Fibroblast of lung (primary cell): ENCODE data around the gene ERCC2.

Experiments used
- EZH2 ChIP-seq: IDR thresholded peaks from 2 replicates; pipeline ENCODE4 v1.5.1; 2012; ENCODE audit warnings: low read length, control low read depth, mild to moderate bottlenecking; ENCODE audit errors: missing control alignments
- TF ChIP-seq, protein P1 (sequence below), 2 donors: IDR thresholded peaks in 1 of 2; conservative IDR thresholded peaks in 1 of 2; 1 replicate in 1 of 2; 2 replicates in 1 of 2; pipeline ENCODE4 v1.5.1; 2011 to 2012; ENCODE audit warnings: low read length in 2 of 2, control low read depth in 1 of 2, inconsistent platforms in 1 of 2, low read depth in 1 of 2, mild to moderate bottlenecking in 1 of 2

DNA sequence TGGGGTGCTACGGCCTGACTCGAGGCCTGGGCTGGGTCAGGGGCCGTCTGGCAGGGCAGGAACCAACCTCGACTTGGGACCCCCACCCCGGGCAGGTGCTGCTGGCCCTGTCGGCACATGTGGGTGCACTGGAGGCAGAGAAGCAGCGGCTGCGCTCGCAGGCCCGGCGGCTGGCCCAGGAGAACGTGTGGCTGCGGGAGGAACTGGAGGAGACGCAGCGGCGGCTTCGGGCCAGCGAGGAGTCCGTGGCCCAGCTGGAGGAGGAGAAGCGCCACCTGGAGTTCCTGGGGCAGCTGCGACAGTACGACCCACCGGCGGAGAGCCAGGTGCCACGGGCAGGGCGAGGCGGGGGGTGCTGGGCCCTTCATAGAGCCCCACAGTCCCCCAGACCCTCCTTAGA, 23.9 kb downstream of the ERCC2 start:
- TF ChIP-seq, protein P1, sequence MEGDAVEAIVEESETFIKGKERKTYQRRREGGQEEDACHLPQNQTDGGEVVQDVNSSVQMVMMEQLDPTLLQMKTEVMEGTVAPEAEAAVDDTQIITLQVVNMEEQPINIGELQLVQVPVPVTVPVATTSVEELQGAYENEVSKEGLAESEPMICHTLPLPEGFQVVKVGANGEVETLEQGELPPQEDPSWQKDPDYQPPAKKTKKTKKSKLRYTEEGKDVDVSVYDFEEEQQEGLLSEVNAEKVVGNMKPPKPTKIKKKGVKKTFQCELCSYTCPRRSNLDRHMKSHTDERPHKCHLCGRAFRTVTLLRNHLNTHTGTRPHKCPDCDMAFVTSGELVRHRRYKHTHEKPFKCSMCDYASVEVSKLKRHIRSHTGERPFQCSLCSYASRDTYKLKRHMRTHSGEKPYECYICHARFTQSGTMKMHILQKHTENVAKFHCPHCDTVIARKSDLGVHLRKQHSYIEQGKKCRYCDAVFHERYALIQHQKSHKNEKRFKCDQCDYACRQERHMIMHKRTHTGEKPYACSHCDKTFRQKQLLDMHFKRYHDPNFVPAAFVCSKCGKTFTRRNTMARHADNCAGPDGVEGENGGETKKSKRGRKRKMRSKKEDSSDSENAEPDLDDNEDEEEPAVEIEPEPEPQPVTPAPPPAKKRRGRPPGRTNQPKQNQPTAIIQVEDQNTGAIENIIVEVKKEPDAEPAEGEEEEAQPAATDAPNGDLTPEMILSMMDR (conservative IDR thresholded peaks at IDR 0.05 in 1 of 2, IDR thresholded peaks at IDR 0.05 in 1 of 2; ENCODE audit: low read depth in 1 of 2, low read length in 2 of 2), result no peak
- TF ChIP-seq EZH2, result no peak
